IMR-90 (cell line): ENCODE measurements around the gene NUDCD3. TPM values are rescaled to one million over a fixed set of nuclear protein-coding genes. Genes with fewer than 3 reads are reported as not detected.

Experiments
- ATAC-seq: fragments of 200-7000 bp; cut with Tn5 transposase; 2 replicates; pipeline ENCODE4 v1.9.1; 2020; ENCODE audit warnings: low read depth, mild to moderate bottlenecking, moderate library complexity
- BruUV-seq: library from RNA; stranded (reverse); fragments of 400-500 nt; replicated peaks from 2 replicates; lab custom pipeline; 2021; lab: Mats Ljungman, UMichigan
- CTCF ChIA-PET: fragments of 300-600 bp; formaldehyde crosslinking; extraction: SDS; loops from one replicate; lab custom pipeline; 2021; ENCODE audit warnings: antibody characterized with exemption; lab: Yijun Ruan, JAX
- POLR2A ChIA-PET: fragments of 300-600 bp; sonication (Branson Sonifier 250); formaldehyde crosslinking; loops from one replicate; lab custom pipeline; 2022; ENCODE audit warnings: antibody characterized with exemption; ENCODE audit not compliant: unreplicated experiment; lab: Charles Lee
- DNase-seq: peaks from one replicate; pipeline ENCODE4 v3.0.0; 2013
- H2AFZ ChIP-seq: replicated peaks from 2 replicates; pipeline ENCODE3; 2013; ENCODE audit warnings: low read length, mild to moderate bottlenecking; ENCODE audit not compliant: poor library complexity
- H2AK5ac ChIP-seq: 2 replicates; pipeline ENCODE4 v1.6.1; 2013; ENCODE audit warnings: low read depth, low read length, inconsistent platforms
- H2AK9ac ChIP-seq: replicated peaks from 2 replicates; pipeline ENCODE3; 2013; ENCODE audit warnings: mild to moderate bottlenecking, low read depth, low read length, moderate library complexity; ENCODE audit not compliant: poor library complexity
- H2BK120ac ChIP-seq: 2 replicates; pipeline ENCODE4 v1.6.1; 2013; ENCODE audit warnings: low read depth, low read length, inconsistent platforms
- H2BK15ac ChIP-seq: 3 replicates; pipeline ENCODE4 v1.6.1; 2013; ENCODE audit warnings: low read depth, low read length, inconsistent platforms
- H2BK20ac ChIP-seq: 2 replicates; pipeline ENCODE4 v1.6.1; 2013; ENCODE audit warnings: low read depth, mild to moderate bottlenecking, inconsistent platforms, low read length, moderate library complexity
- H2BK5ac ChIP-seq: 2 replicates; pipeline ENCODE4 v1.6.1; 2013; ENCODE audit warnings: mild to moderate bottlenecking, low read depth, low read length, inconsistent platforms; ENCODE audit not compliant: poor library complexity, severe bottlenecking
- H3K14ac ChIP-seq: replicated peaks from 2 replicates; pipeline ENCODE4 v1.6.1; 2013; ENCODE audit warnings: low read depth, low read length, inconsistent platforms
- H3K18ac ChIP-seq: 2 replicates; pipeline ENCODE4 v1.6.1; 2013; ENCODE audit warnings: low read depth, low read length, control low read depth
- H3K23ac ChIP-seq: 2 replicates; pipeline ENCODE4 v1.6.1; 2013; ENCODE audit warnings: low read depth, low read length, inconsistent platforms
- H3K27ac ChIP-seq: 2 replicates; pipeline ENCODE4 v1.5.1; 2013; ENCODE audit warnings: mild to moderate bottlenecking, control low read depth, low read length; ENCODE audit not compliant: insufficient read depth
- H3K27me3 ChIP-seq: 2 replicates; pipeline ENCODE4 v1.6.1; 2013; ENCODE audit warnings: low read length; ENCODE audit not compliant: control insufficient read depth, insufficient read depth
- H3K36me3 ChIP-seq: 2 replicates; pipeline ENCODE4 v1.6.1; 2013; ENCODE audit warnings: low read length, mixed read lengths; ENCODE audit not compliant: control insufficient read depth, insufficient read depth
- H3K4ac ChIP-seq: 2 replicates; pipeline ENCODE4 v1.6.1; 2013; ENCODE audit warnings: low read depth, low read length, inconsistent platforms
- H3K4me1 ChIP-seq: 2 replicates; pipeline ENCODE4 v1.6.1; 2013; ENCODE audit warnings: low read length, mixed read lengths; ENCODE audit not compliant: control insufficient read depth, insufficient read depth
- H3K4me2 ChIP-seq: 2 replicates; pipeline ENCODE4 v1.6.1; 2013; ENCODE audit warnings: low read depth, mild to moderate bottlenecking, control low read depth, low read length, moderate library complexity
- H3K4me3 ChIP-seq: 2 replicates; pipeline ENCODE4 v1.5.1; 2013; ENCODE audit warnings: low read depth, mild to moderate bottlenecking, control low read depth, low read length, moderate library complexity; ENCODE audit not compliant: insufficient read depth
- H3K56ac ChIP-seq: 2 replicates; pipeline ENCODE4 v1.6.1; 2013; ENCODE audit warnings: low read length, inconsistent platforms; ENCODE audit not compliant: insufficient read depth; ENCODE audit errors: extremely low read depth
- H3K79me1 ChIP-seq, 2 experiments: 2 replicates each; pipeline ENCODE4 v1.6.1; 2013; ENCODE audit warnings: low read length in 2 of 2, inconsistent platforms in 1 of 2, low read depth in 1 of 2
- H3K9ac ChIP-seq: 2 replicates; pipeline ENCODE4 v1.6.1; 2013; ENCODE audit warnings: low read depth, low read length, control low read depth
- H3K9me1 ChIP-seq: 2 replicates; pipeline ENCODE4 v1.6.1; 2013; ENCODE audit warnings: low read length, inconsistent platforms; ENCODE audit not compliant: insufficient read depth
- H3K9me3 ChIP-seq: 2 replicates; pipeline ENCODE4 v1.6.1; 2013; ENCODE audit warnings: low read length; ENCODE audit not compliant: control insufficient read depth, insufficient read depth
- H4K20me1 ChIP-seq: 2 replicates; pipeline ENCODE4 v1.6.1; 2013; ENCODE audit warnings: low read length, inconsistent platforms; ENCODE audit not compliant: insufficient read depth
- H4K5ac ChIP-seq: 2 replicates; pipeline ENCODE4 v1.6.1; 2013; ENCODE audit warnings: mild to moderate bottlenecking, low read depth, low read length, control low read depth
- H4K8ac ChIP-seq, 2 experiments: 2 replicates each; pipeline ENCODE4 v1.6.1; 2013; ENCODE audit warnings: low read depth in 2 of 2, low read length in 2 of 2, control low read depth in 1 of 2, inconsistent platforms in 1 of 2
- H4K91ac ChIP-seq: 2 replicates; pipeline ENCODE4 v1.6.1; 2013; ENCODE audit warnings: low read depth, low read length, inconsistent platforms; ENCODE audit not compliant: insufficient read depth
- BHLHE40 ChIP-seq: fragments of 150-350 bp; IDR thresholded peaks from 2 replicates; pipeline ENCODE4 v1.6.1; 2016; ENCODE audit warnings: mild to moderate bottlenecking, low read depth, low read length
- CEBPB ChIP-seq: IDR thresholded peaks from 2 replicates; pipeline ENCODE4 v1.6.1; 2012; ENCODE audit warnings: low read depth, low read length, improper control_type of control experiment
- CHD1 ChIP-seq: IDR thresholded peaks from 2 replicates; pipeline ENCODE4 v1.6.1; 2012; ENCODE audit warnings: low read depth, low read length, improper control_type of control experiment
- MAFK ChIP-seq: IDR thresholded peaks from 2 replicates; pipeline ENCODE4 v1.6.1; 2012; ENCODE audit warnings: low read depth, low read length, improper control_type of control experiment
- RFX5 ChIP-seq: IDR thresholded peaks from 2 replicates; pipeline ENCODE4 v1.8.0; 2012; ENCODE audit warnings: low read depth, mild to moderate bottlenecking, low read length, moderate library complexity
- SMC3 ChIP-seq: fragments of 150-350 bp; IDR thresholded peaks from 2 replicates; pipeline ENCODE4 v1.6.1; 2016; ENCODE audit warnings: low read depth, mild to moderate bottlenecking, antibody characterized with exemption, low read length, moderate library complexity
- USF2 ChIP-seq: fragments of 150-350 bp; IDR thresholded peaks from 2 replicates; pipeline ENCODE4 v1.6.1; 2017; ENCODE audit warnings: mild to moderate bottlenecking, antibody characterized with exemption, low read length, low read depth
- WGBS, 2 experiments: methylation state at CpG; one replicate each; pipeline versions ENCODE4 v1.1.5 to v1.1.7; 2013; ENCODE audit warnings: missing lambda C conversion rate in 2 of 2; ENCODE audit not compliant: insufficient read length in 1 of 2; ENCODE audit errors: extremely low coverage in 2 of 2; 5-methylcytosine and 5-hydroxymethylcytosine counted together
- dilution Hi-C: fragments of 300-500 bp; cut with HindIII; formaldehyde crosslinking; loops from one replicate; pipeline ENCODE4 v1.14.3; 2018; ENCODE audit warnings: low sequenced_read_pairs; ENCODE audit not compliant: unreplicated experiment
- in situ Hi-C: fragments of 300-500 bp; cut with MboI; formaldehyde crosslinking; loops from 3 replicates; pipeline ENCODE4 v1.14.3; 2019; ENCODE audit warnings: low sequenced_read_pairs, inconsistent platforms, mixed read lengths
- intact Hi-C: fragments of 100-400 bp; cut with micrococcal nuclease; formaldehyde crosslinking; loops from 2 replicates; pipeline ENCODE4 v1.10.0; 2022
- polyA plus RNA-seq, 3 experiments: library from polyadenylated mRNA; depleted of rRNA; stranded (reverse); fragments of >200 nt; gene quantifications; 2 replicates each; pipeline ENCODE4 v1.2.3, GENCODE V29; 2012; ENCODE audit warnings: low replicate concordance in 1 of 3
- total RNA-seq: library from RNA; depleted of rRNA; stranded (reverse); fragments of >200 nt; gene quantifications from 2 replicates; pipeline ENCODE4 v1.2.3, GENCODE V29; 2012

The NUDCD3 gene
- total and polyA plus RNA-seq, 2 of the 4 experiments (the other 2 are of a cell fraction): 49.5 to 76.0 TPM

GRCh38 chr7:44531421-44532380 lies 41.2 kb upstream of the NUDCD3 start (continued):
- TF ChIP-seq SMC3: no peak
- TF ChIP-seq CEBPB: no peak

DNA sequence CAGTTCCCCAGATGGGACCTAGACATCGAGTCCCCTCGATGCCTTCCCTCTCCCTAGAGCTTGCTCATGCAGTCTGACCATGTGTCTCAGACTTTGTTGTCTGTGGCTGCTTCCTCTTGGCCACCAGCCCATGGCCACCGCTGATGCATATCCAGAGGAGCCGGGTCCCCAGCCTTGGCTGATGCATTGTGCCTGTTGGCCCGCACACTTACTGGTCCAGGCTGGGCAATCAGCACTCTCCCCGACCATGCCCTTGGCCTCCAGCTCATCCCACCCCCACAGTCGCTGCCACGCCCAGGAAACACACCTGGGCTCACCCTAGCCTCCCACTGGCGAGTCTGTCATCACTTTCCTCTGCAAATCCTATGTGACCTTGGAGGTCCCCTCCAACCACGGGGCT lies 40.5 kb upstream of the NUDCD3 start:
- BruUV-seq: no TSS peak
- dilution Hi-C loops: no loop called here
- TF ChIP-seq RFX5: no peak
- TF ChIP-seq USF2: no peak
- TF ChIP-seq MAFK: no peak
- TF ChIP-seq CEBPB: no peak
- no peak for TF ChIP-seq BHLHE40
- no peak for TF ChIP-seq CHD1

More for the DNA sequence above, 40.5 kb upstream of the NUDCD3 start:
- no peaks in the 10 kb centered on the region for H3K79me1 ChIP-seq
- no peak overlapping the region for H4K8ac ChIP-seq
- CTCF ChIA-PET: no interaction called here
- in situ Hi-C loops (no loop called here), intact Hi-C loops (no loop called here)
- no peak overlapping the region for H3K18ac ChIP-seq
- H4K20me1 ChIP-seq: no peaks in the 10 kb centered on the region
- H3K56ac ChIP-seq: no peak overlapping the region
- no peak overlapping the region for H2BK120ac ChIP-seq
- H3K27ac ChIP-seq: no peak overlapping the region
- H3K4me3 ChIP-seq: no peak overlapping the region
- DNase-seq (no peak), ATAC-seq (no peak)
- H2AK9ac ChIP-seq: no peak overlapping the region
- H2BK20ac ChIP-seq: no peak overlapping the region
- POLR2A ChIA-PET: no interaction called here
- no peak overlapping the region; the same call in 1 of the 2 replicates for H2AK5ac ChIP-seq
- H2BK5ac ChIP-seq: no peak overlapping the region
- H3K9me3 ChIP-seq: peaks cover 5% of the 10 kb centered on the region
- peak overlapping the region; percentile 41 for H2AFZ ChIP-seq
- no peaks in the 10 kb centered on the region for H3K36me3 ChIP-seq
- WGBS, 2 experiments: 55% methylated on average over 7 of the region's 10 CpGs; no CpG with 5 or more reads in 1 of the 2 experiments
- no peak overlapping the region for H2BK15ac ChIP-seq
- no peak overlapping the region for H3K4ac ChIP-seq
- H3K23ac ChIP-seq: no peak overlapping the region
- no peak overlapping the region for H3K14ac ChIP-seq
- H3K4me2 ChIP-seq: no peak overlapping the region
- no peaks in the 10 kb centered on the region for H3K27me3 ChIP-seq
- H3K9ac ChIP-seq: no peak overlapping the region
- H4K5ac ChIP-seq: no peak overlapping the region
- no peak overlapping the region for H4K91ac ChIP-seq
- peaks cover 16% of the 10 kb centered on the region for H3K9me1 ChIP-seq
- H3K4me1 ChIP-seq: peaks cover 16% of the 10 kb centered on the region
